Muscle of back (tissue), 11 donors: ENCODE measurements around the gene ARHGAP26. TPM values are rescaled to one million over a fixed set of nuclear protein-coding genes. Genes with fewer than 3 reads are reported as not detected.

Experiments
- DNase-seq, 3 donors: peaks; one replicate each; pipeline versions ENCODE4 v3.0.0 to v3.0.0-alpha.2; 2013
- polyA plus RNA-seq, 10 donors: library from polyadenylated mRNA; unstranded; fragments of 120-200 nt; gene quantifications; one replicate each; pipeline ENCODE4 v1.2.1, GENCODE V29; 2013; ENCODE audit not compliant: insufficient read length in 10 of 10

Gene ARHGAP26
- polyA plus RNA-seq, 10 donors = 10.7 to 23.3 (median 16.0) TPM

- DNase-seq = no peak
Measured at GRCh38 chr5:142810081-142810480, 39.9 kb downstream of the ARHGAP26 start.

DNA sequence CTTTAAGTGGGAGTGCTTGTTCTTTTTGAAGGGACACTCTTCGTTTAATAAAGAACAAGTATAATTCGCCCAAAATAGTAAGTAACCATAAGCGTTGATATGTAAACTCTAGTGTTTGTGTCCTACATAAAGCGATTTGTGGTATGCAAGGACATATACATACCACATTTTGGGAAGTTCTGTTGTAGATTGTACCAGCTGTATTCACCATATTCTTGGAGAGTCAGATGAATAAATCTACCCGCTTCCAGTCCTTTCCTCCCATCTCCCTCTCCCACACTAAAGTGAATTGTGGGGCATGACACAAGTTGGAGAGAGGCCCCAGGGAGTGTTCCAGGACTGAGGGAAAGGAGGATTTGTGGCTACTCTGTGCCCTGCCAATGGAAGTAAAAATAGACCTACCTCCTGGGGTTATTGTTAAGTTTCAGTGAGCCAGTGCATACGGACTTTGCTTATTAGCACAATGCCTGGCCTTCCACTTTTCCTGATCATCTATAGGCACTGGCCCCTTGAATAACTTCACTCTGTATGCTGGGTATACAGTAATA, 40.6 kb downstream of the ARHGAP26 start:
- DNase-seq = no peak

DNA sequence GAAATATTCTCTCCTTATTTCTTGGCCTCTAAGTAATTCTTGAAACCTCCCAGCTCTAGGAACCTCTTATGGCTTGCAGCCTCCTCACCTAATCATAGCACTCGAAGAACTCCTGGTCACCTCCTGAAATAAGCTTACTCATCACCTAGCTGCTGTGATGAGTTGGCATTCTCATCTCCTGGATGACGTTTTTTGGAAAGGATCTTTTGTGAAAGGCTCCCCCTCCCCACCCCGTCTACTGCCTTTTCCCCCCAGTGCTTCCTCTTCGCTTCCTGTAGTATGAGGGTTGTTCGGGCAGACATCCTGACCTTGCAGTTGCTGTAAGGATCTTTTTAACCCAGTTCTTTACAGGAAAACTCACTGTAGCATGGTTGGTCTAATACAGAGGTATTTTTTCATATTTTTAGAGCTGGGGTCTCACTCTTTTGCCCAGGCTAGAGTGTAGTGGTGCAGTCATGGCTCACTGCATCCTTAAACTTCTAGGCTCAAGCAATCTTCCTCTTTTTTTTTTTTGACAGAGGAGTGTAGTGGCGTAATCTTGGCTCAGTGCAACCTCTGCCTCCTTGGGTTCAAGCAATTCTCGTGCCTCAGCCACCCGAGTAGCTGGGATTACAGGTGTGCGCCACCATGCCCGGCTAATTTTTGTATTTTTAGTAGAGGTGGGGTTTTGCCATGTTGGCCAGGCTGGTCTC, 41.8 kb downstream of the ARHGAP26 start:
- no peak for DNase-seq

DNA sequence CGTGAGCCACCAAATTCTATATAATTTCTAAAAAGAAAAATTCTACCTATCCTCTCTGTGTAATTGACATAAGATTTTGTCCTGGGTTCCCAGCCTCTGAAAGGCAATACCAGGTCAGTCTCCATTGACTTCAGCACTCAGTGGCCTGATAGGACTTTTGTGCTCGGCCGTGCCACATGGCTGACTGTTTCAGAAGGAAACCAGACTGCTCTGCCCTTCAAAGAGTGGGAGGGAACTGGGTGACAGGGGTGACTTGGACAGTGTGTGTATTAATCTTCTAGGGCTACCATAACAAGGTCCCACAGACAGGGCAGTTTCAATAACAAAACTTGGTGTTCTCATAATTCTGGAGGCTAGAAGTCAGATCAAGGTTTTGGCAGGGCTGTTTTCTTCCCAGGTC, 43.0 kb downstream of the ARHGAP26 start:
- no peak for DNase-seq

DNA sequence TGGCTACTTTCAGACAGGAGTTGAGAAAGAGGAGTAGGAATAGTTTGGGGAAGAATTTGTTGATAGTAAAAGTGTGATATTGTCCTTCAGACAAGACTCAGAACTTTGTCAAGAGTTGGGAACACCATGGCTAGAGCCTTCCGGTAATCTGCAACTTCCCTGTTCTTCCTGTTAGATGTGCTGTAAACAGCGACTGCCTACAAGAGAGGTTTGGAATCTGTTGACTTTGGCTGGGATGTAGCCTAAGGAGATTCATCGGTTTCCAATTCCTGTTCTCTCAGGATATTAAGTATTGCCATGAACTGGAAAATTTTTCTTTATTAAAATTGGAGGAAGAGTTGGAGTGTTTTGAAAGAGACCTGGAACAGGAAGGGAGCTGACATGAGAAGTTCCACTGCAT, 43.9 kb downstream of the ARHGAP26 start:
- DNase-seq = peak in 2 of 3 donors; percentile 79 to 89

DNA sequence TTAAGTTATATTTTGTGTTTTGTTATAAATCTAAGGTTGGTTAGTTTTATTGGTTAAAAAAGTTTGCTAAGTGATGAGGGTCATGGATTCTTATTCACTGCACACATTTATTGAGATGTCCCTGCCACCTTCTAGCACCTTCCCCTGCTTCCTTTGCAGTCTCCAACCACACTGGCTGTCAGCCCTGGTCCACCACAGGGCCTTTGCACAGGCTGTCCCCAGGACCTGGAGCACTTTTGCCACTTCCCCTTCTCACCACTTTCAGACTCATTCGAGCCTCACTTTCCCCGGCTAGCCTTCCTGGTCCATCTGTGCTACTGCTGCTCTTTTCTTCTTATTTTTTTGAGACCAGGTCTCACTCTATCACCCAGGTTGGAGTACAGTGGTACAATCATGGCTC, 45.3 kb downstream of the ARHGAP26 start:
- no peak for DNase-seq

DNA sequence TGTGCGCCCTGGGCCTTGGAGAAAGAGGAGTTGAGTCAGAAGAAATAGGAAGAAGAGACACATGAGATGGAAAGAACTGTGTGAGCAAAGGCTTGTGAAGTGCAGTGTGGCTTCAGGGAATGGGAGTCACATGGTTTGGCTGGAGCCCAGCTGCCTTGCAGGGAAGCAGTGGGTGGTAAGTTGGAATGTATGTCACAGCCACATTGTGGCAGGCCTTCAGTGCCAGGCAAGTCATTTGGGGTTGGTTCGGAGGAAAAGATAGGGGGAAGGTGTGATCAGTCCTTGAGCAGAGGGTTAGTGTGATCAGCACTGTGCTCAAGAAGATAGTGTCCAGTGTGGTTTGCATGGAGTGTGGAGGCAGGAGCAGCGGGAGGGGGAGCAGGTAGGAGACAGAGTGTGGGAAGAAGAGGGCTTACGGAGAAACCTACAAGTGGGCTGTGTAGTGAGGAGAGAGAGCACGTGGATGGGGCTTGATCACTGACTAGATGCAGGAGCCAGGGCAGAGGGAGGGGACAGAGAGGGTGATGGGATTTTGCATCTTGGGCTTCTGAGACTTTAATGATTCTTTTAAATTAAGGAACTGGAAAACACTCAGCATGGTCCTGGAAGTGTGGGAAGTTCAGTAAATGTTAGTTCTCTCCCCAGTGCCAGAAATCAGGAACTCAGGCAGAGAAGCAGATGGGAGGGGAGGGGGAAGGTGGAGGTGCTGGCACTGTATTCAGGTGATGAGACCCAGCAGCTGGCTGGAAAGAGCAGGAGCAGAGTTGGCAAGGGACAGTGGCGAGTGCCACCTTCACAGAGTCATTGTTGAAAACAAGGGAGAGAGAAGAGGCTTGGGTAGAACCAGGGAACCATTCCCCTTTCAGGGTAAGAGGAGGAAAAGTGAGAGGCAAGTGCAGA, 46.6 kb downstream of the ARHGAP26 start:
- DNase-seq = peak in 1 of 3 donors; percentile 53

DNA sequence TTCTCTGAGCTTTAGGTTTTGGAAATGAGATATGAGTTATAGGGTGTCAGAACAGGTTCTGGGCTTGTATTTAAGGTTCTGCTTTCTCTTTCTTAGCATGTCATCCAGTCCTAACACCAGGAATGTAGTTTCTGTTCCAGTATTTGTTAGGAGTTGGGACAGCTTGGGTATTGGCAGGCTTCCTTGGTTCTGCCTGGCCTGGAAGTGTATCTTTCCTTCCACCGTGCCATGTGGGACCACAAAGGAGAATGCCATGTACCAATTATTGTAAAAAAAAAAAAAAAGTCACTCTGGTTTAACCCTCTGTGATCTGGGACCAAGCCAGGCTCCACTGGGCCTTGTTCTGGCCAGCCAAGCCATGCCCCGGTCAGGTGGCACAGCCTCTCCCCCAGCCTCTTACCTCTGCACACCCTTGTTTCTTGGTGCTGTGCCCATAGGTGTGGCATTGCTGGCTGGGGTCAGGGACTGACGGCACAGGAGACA, 47.8 kb downstream of the ARHGAP26 start:
- DNase-seq = peak in 1 of 3 donors; percentile 36

DNA sequence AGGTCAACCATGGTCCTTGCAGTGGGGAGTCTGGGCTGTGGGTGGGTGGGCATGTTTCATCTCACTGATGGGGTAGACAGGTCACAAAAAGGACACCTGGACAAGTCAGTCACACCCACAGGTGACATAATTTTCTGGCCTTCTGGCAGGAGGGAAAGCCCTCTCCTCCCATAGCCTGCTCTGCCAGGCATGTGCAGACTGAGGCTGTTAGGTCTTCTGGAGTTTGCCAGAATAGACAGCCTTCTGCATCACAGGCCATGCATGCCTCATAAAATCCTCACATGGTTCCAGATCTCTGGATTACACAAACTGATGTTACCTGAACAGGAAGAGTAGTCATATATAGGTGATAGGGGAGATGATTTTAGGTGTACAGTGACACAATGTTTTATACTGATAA, 49.1 kb downstream of the ARHGAP26 start:
- DNase-seq = no peak

- peak in 1 of 3 donors; percentile 53 for DNase-seq
Measured at GRCh38 chr5:142819825-142820224, 49.6 kb downstream of the ARHGAP26 start.

DNA sequence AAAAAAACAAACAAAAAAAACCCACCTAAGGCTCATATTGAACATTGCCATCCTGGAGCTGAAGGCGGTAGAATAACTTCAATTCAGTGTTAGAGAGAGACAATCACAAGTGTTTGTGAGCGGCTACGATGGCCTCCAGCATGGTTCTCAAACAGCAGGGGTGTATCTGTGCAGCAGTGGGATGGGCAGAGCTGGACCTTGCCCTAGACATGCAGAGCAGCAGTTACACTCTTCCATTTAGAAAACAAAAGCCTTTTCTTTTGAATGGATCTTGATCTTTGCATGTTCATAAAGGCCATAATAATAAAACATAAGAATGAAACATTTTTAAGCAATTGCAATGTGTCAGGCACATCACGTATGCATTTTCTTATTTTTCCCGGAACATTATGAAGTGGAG, 50.3 kb downstream of the ARHGAP26 start:
- DNase-seq = no peak

GRCh38 chr5:142821034-142821732, 51.0 kb downstream of the ARHGAP26 start:
- DNase-seq = no peak

DNA sequence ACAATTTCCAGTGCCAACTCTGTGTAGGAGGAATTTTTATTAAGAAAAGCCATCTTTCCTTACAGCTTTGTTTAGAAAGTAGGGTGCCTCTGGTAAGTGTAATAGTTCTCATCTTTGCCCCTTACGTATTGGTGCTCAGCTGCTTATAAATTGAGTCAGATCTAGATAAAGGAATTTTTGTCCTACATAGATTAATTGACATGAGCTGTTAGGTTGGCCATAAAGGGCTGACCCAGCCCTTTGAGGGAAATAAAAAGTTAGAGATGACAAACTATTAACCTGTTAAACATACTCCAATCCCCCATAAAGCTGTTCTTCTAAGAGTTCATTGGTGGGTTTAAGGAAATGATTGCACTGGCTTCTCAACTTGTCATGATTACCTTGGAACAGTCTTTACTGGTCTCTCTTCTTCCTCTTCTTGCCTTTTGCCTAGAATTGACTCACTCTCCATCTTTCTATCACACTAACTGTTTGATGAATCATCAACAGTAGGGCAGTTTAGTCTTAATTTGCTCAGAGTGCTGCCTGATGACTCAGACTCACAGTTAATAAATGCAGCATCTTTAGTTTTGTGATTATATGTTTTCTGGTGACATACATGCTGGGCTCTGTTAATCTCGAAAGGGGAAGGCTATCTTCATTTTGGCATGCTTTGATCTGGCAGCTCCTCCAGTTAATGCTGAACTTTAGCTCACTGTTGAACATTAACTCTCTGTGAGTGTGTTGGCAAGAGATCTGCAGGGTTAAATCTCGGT, 51.7 kb downstream of the ARHGAP26 start:
- peak in 1 of 3 donors; percentile 72 for DNase-seq

DNA sequence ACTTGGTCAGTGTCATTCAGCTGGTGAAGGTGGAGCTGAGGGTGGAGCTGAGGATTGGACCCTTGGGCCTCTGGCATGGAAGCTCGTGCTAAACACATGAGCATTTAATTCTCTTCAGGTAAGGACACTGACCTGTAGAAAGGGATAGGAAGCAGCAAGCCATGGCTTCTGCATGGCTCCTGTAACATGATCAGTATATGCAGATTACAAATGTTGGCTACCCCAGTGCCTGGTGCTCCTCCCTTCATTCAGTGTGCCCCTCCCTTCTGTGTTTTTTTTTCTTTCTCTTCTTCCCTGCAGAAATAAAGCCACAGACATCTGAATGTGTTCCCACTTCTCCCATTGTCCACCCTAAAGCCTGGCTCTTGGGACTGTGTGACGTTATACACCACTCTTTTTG, 52.9 kb downstream of the ARHGAP26 start:
- DNase-seq = no peak

- DNase-seq = no peak
Measured at GRCh38 chr5:142823806-142824205, 53.6 kb downstream of the ARHGAP26 start.

DNA sequence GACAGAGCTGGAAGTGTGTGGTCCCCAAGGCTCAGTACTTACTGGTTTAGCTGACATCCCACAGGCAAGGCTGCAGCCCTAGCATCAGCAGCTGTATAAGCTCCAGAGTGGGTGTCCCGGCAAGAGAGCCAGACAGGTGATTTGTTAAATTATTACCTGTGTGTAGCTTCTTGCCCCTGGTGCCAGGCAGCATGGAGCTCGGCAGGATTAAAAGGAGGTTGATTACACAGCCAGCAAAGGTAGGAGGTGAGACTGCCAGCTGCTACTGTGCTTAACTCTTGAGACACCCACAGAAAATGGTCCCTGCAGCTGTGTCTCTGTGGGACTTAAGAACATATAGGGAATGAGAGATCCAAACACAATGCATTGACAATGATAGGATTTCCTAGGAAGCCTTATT, 54.2 kb downstream of the ARHGAP26 start:
- DNase-seq = no peak

GRCh38 chr5:142825378-142826089, 55.4 kb downstream of the ARHGAP26 start:
- DNase-seq = no peak

GRCh38 chr5:142826093-142826492, 55.9 kb downstream of the ARHGAP26 start:
- no peak for DNase-seq

GRCh38 chr5:142826741-142827492, 56.7 kb downstream of the ARHGAP26 start:
- DNase-seq = no peak
